NCI-H2081 (cell line): Measurements from ENCODE around the gene ARHGAP35.
"Not testable (repeated sequence)": the region's sequence is repeated elsewhere in the genome, so short reads cannot be mapped to it uniquely, and the experiment has no call there.

Source experiments
- DNase-seq, 2 experiments: peaks; one replicate each; lab custom pipeline; 2025; lab: John Stamatoyannopoulos, UW

ARHGAP35 gene

DNA sequence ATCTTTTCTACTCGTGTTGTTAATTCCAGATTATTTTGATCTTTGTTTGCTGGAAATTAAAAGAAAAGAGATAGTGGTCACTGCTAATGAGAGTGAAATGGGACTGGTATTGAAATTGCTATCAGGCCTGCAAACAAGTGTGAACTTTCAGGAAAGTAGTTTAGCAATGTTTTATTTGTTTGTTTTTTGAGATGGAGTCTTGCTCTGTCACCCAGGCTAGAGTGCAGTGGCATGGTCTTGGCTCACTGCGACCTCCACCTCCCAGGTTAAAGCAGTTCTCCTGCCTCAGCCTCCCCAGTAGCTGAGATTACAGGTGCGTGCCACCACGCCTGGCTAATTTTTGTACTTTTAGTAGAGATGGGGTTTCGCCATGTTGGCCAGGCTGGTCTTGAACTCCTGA, 10.4 kb downstream of the ARHGAP35 start:
- not testable (repeated sequence) for DNase-seq

DNA sequence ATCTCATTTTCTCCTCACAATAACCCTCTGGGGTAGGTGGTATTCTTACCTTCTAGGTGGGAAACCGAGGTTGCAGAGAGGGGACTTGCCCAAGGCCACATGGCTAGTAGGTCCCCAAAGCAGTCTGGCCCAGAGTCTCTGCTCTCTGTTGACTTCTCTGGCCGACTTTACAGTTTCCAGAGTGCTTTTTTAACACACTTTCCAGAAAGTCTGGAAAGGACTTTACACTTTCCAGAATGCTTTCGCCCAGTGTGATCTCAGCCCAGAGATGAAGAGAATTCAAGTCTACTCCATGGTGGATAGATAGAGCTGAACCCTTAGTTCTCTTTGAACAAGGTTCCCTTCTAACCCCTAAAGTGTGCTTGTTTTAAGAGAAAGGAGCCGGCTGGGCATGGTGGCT, 12.2 kb downstream of the ARHGAP35 start:
- no peak for DNase-seq

- DNase-seq: no peak
Observed at GRCh38 chr19:46875234-46875633, 14.4 kb downstream of the ARHGAP35 start.

- DNase-seq: no peak
Observed at GRCh38 chr19:46875657-46876056, 14.9 kb downstream of the ARHGAP35 start.

GRCh38 chr19:46878613-46879375, 18.0 kb downstream of the ARHGAP35 start:
- no peak for DNase-seq

GRCh38 chr19:46880431-46880830, 19.6 kb downstream of the ARHGAP35 start:
- DNase-seq: no peak

- DNase-seq: no peak
Observed at GRCh38 chr19:46881092-46881491, 20.3 kb downstream of the ARHGAP35 start.

GRCh38 chr19:46882034-46882433, 21.2 kb downstream of the ARHGAP35 start:
- DNase-seq: no peak

- not testable (repeated sequence) for DNase-seq
Observed at GRCh38 chr19:46882751-46883150, 22.0 kb downstream of the ARHGAP35 start.

GRCh38 chr19:46885411-46885810, 24.6 kb downstream of the ARHGAP35 start:
- no peak for DNase-seq

GRCh38 chr19:46886546-46887239, 25.9 kb downstream of the ARHGAP35 start:
- no peak for DNase-seq

GRCh38 chr19:46887240-46887782, 26.5 kb downstream of the ARHGAP35 start:
- DNase-seq: no peak

DNA sequence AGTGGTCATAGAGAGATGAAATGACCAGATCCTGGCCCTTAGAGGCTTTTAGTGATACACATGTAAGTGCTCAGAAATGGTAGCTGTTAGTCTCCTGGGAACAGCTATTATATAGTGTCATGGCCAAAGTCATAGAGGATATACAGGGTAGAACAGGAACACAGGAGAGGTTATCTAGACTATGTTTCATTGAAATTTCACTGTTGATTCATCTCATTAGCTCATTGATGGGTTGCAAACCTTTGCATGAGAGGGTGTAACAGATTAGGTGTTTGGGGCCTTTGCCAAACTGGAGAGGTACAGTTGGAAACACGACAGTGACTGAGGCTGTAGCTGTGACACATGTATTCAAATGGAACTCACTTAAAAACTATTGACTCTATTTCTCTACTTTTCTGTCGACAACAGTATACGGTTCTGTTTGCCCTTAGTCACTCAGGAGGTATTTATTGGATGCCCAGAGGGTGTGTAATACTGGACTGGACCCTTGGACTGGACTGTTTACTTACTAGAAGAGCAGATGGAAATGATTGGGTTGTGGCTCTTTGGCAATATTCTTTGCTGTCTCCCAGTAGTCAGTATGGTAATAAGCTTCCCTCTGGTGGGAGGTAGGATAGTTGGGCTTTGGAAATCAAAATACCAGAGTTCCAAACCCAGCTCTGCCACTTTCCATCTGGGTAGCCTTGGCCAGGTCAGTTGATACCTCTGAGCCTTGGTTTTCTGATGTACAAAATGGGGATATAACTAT, 29.8 kb downstream of the ARHGAP35 start:
- DNase-seq: no peak

GRCh38 chr19:46892252-46893179, 31.7 kb downstream of the ARHGAP35 start:
- DNase-seq: no peak

- no peak for DNase-seq
Observed at GRCh38 chr19:46896076-46896794, 35.4 kb downstream of the ARHGAP35 start.

DNA sequence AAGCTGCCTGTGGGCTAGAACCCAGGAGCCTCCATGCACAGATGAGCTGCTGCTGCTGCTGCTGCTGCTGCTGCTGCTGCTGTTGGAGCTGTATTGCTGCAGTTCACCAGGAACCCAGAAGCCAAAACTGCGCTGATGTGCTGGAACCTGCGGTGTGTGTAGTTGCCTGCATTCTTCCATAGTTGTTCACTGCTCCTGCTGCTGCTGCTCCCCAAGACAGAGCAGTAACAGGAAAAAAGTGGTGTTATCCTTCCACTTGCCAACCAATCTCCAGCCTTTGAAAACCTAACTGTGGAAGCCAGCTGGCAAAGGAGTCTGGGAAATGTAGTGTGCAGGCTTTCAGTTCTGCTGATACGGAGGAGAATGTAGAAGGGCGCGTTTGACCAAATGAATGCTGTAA, 37.9 kb downstream of the ARHGAP35 start:
- DNase-seq: no peak

DNA sequence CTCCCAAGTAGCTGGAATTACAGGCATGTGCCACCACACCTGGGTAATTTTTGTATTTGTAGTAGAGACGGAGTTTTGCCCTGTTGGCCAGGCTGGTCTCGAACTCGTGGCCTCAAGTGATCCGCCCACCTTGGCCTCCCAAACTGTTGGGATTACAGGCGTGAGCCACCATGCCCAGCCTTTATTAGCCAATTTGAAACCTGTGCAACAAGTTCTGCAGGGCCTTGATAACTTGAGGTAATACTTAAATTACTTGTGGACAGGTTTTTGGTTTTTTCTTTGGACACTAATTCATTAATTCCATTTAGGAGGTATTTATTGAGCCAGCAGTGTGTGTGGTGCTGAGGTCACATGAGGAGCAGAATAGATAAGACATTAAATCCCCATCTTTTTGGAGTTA, 39.5 kb downstream of the ARHGAP35 start:
- DNase-seq: no peak

DNA sequence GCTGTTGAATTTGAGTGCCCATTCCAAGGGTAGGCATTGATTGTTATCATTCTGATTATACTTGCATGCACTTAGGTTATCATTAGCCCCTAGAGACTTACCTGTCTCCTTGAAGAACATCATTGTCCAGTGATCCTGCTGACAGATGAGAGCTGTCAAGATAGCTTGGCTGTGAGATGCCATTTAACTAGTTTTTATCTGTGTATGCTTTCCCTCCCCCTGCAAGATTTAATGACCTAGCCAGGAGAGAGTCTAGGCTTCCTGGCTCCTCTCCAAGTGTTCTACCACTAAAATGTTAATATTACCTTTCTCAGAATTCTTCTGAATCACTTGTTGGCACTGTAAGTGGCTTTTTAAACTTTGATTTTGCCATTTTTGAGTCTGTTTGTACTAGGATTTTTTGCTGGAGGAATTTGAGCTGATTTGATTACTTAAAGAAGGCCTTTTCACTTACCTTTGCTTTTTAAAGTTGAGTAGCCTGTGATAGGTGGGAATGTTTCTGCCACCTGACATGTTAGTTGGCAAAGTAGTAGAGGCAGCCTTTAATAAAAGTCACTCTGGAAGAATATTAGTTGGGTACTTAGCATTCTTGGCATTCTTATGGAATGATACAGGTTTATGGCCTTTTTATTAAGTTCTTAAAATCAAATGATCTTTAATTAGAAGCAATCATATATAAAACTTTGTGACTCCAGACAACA, 41.1 kb downstream of the ARHGAP35 start:
- DNase-seq: no peak

- DNase-seq: no peak
Observed at GRCh38 chr19:46902402-46902766, 41.6 kb downstream of the ARHGAP35 start.

- no peak for DNase-seq
Observed at GRCh38 chr19:46903458-46903857, 42.7 kb downstream of the ARHGAP35 start.
